Mesothelial cell of epicardium (in vitro differentiated cells): ENCODE measurements around the gene ADRA2B. TPM values are rescaled to one million over a fixed set of nuclear protein-coding genes. Genes with fewer than 3 reads are reported as not detected.
A peak's percentile ranks its signal among the peaks of the same experiment; 100 is the strongest.

Source experiments
- DNase-seq, 2 experiments: peaks; one replicate each; pipeline ENCODE4 v3.0.0; 2021; ENCODE audit warnings: low spot score in 2 of 2; ENCODE audit not compliant: unreplicated experiment in 2 of 2
- H3K27ac Mint-ChIP-seq: 2 replicates; pipeline ENCODE4 v1.8.0; 2021; ENCODE audit warnings: mixed read lengths
- H3K27me3 Mint-ChIP-seq: 2 replicates; pipeline ENCODE4 v1.8.0; 2021; ENCODE audit warnings: low read depth, mixed read lengths
- H3K36me3 Mint-ChIP-seq: 2 replicates; pipeline ENCODE4 v1.8.0; 2021; ENCODE audit warnings: mixed read lengths
- H3K4me1 Mint-ChIP-seq: 2 replicates; pipeline ENCODE4 v1.8.0; 2021; ENCODE audit warnings: mixed read lengths
- H3K4me3 Mint-ChIP-seq: 2 replicates; pipeline ENCODE4 v1.8.0; 2021; ENCODE audit warnings: mild to moderate bottlenecking, moderate library complexity, mixed read lengths
- H3K9me3 Mint-ChIP-seq: 2 replicates; pipeline ENCODE4 v1.8.0; 2021; ENCODE audit warnings: mixed read lengths
- CTCF ChIP-seq: fragments of 200-600 bp; sonication (generic); IDR thresholded peaks from one replicate; pipeline ENCODE4 v1.5.0; 2021; ENCODE audit warnings: antibody characterized with exemption; ENCODE audit not compliant: unreplicated experiment
- total RNA-seq: library from RNA; stranded (reverse); gene quantifications from 3 replicates; pipeline ENCODE4 v1.2.1, GENCODE V29; 2021

Gene ADRA2B
- total RNA-seq, 1 donor from 2014 or later, result 0.56 TPM

GRCh38 chr2:96146153-96146880 lies 29.9 kb upstream of the ADRA2B start:
- Mint-ChIP-seq H3K36me3 (no peaks in the 10 kb centered on the region), H3K9me3 (no peaks in the 10 kb centered on the region), H3K27me3 (no peaks in the 10 kb centered on the region), H3K27ac (peak overlapping the region; percentile 94), H3K4me1 (peaks cover 51% of the 10 kb centered on the region), H3K4me3 (peak overlapping the region; percentile 59)
- DNase-seq, result peak in 1 of 2 experiments; percentile 20
- no peak for TF ChIP-seq CTCF

- H3K4me1 Mint-ChIP-seq, result peaks cover 51% of the 10 kb centered on the region
- no peaks in the 10 kb centered on the region for H3K36me3 Mint-ChIP-seq
- peak in 1 of 2 experiments; percentile 12 for DNase-seq
- H3K9me3 Mint-ChIP-seq, result no peaks in the 10 kb centered on the region
- H3K4me3 Mint-ChIP-seq, result peak overlapping the region; percentile 59
- no peak for TF ChIP-seq CTCF
- peak overlapping the region; percentile 94 for H3K27ac Mint-ChIP-seq
- no peaks in the 10 kb centered on the region for H3K27me3 Mint-ChIP-seq
Measured at GRCh38 chr2:96145848-96146152, 29.4 kb upstream of the ADRA2B start.

GRCh38 chr2:96145036-96145847 lies 28.9 kb upstream of the ADRA2B start, which contains the start of gene DUSP2:
TSS of gene DUSP2 (minus strand) at chr2:96145440. CDS start at chr2:96145354, 86 bp downstream.
- DNase-seq, result peak; percentile 35 to 57
- Mint-ChIP-seq H3K4me1 (peaks cover 51% of the 10 kb centered on the region), H3K4me3 (peak within 1 kb of the TSS; percentile 76), H3K9me3 (no peaks in the 10 kb centered on the region), H3K36me3 (no peaks in the 10 kb centered on the region), H3K27me3 (no peaks in the 10 kb centered on the region), H3K27ac (peak within 1 kb of the TSS; percentile 94)
- TF ChIP-seq CTCF, result no peak

GRCh38 chr2:96144481-96145035 lies 28.2 kb upstream of the ADRA2B start:
- Mint-ChIP-seq H3K9me3 (no peaks in the 10 kb centered on the region), H3K4me3 (peak overlapping the region; percentile 76), H3K27me3 (no peaks in the 10 kb centered on the region), H3K27ac (peak overlapping the region; percentile 76), H3K4me1 (peaks cover 51% of the 10 kb centered on the region), H3K36me3 (no peaks in the 10 kb centered on the region)
- DNase-seq, result no peak
- TF ChIP-seq CTCF, result no peak

GRCh38 chr2:96143848-96144480 lies 27.6 kb upstream of the ADRA2B start:
- peak overlapping the region; percentile 76 for H3K4me3 Mint-ChIP-seq
- peaks cover 48% of the 10 kb centered on the region for H3K4me1 Mint-ChIP-seq
- peak in 1 of 2 experiments; percentile 18 for DNase-seq
- no peaks in the 10 kb centered on the region for H3K9me3 Mint-ChIP-seq
- H3K27ac Mint-ChIP-seq, result peak overlapping the region; percentile 76
- H3K27me3 Mint-ChIP-seq, result no peaks in the 10 kb centered on the region
- TF ChIP-seq CTCF, result peak; percentile 11
- H3K36me3 Mint-ChIP-seq, result no peaks in the 10 kb centered on the region
